ENCODE results near the gene ERAL1. TPM values are rescaled to one million over a fixed set of nuclear protein-coding genes. Genes with fewer than 3 reads are reported as not detected.

Gene ERAL1
- total and polyA plus RNA-seq, 2 of the 8 experiments (the other 6 are each of a cell fraction or from before 2014, with no cell fraction given), result 67.8 to 122 TPM

- H3K9me3 ChIP-seq (ENCODE audit: insufficient read depth in 2 of 2, low read depth in 1 of 2, low read length in 1 of 2), result no peaks in the 10 kb centered on the region
- no peak overlapping the region for H3K9ac ChIP-seq (replicated peaks in 1 of 4; ENCODE audit: extremely low read depth in 1 of 4, low read depth in 3 of 4, low read length in 3 of 4)
- no peak overlapping the region for H4K5ac ChIP-seq (ENCODE audit: insufficient read length, low read depth, low read length)
- H3K27ac ChIP-seq (ENCODE audit: low read depth, low read length), result no peak overlapping the region
- H3K23me2 ChIP-seq (ENCODE audit: low read depth, low read length), result peaks cover 7% of the 10 kb centered on the region; the same call in 1 of the 2 replicates
- peaks cover 8 to 12% of the 10 kb centered on the region in 2 experiments for H3K79me2 ChIP-seq (ENCODE audit: control insufficient read depth in 1 of 2, insufficient read depth in 2 of 2, low read length in 2 of 2)
- no peak overlapping the region for H2AFZ ChIP-seq (ENCODE audit: low read length)
- no peak overlapping the region for H3K14ac ChIP-seq (ENCODE audit: insufficient read length)
- TF ChIP-seq ATF3 (IDR thresholded peaks at IDR 0.05; ENCODE audit: insufficient read depth, low read depth, low read length), result no peak
- no peak for TF ChIP-seq GABPA (IDR thresholded peaks at IDR 0.05; ENCODE audit: borderline replicate concordance, insufficient read depth, low read length)
- TF ChIP-seq SAP30 (IDR thresholded peaks at IDR 0.05; ENCODE audit: insufficient read depth, insufficient replicate concordance, low read length), result no peak
- no peak for TF ChIP-seq ASH2L (IDR thresholded peaks at IDR 0.05; ENCODE audit: low read length)
- TF ChIP-seq KDM4A (IDR thresholded peaks at IDR 0.05; ENCODE audit: low read depth, low read length, severe bottlenecking), result no peak
- no peak for TF ChIP-seq CHD2 (IDR thresholded peaks at IDR 0.05; ENCODE audit: low read length)
- no peak overlapping the region for H3K18ac ChIP-seq (ENCODE audit: extremely low read depth, low read length)
- H3K27me3 ChIP-seq (replicated peaks in 1 of 4; ENCODE audit: control insufficient read depth in 3 of 4, extremely low read depth in 1 of 4, insufficient read depth in 3 of 4, low read length in 3 of 4), result no peaks in the 10 kb centered on the region
- ChIA-PET CTCF (ENCODE audit: partially characterized antibody) (interaction anchor here (0.7 to 2.7 kb wide), 5 partner anchors 9 to 120 kb away, joined by 3 to 7 read pairs (median 4); partner anchors contain the start of gene ERAL1), POLR2A (ENCODE audit: partially characterized antibody) (interaction anchor here (0.6 kb wide), 1 partner anchor 446 kb away, joined by 3 read pairs; no protein-coding TSS in a partner anchor)
- peaks cover 2% of the 10 kb centered on the region; the same call in 1 of the 2 replicates for H3K79me1 ChIP-seq (ENCODE audit: low read depth, low read length)
- no peaks in the 10 kb centered on the region for H3K36me3 ChIP-seq (ENCODE audit: control insufficient read depth in 2 of 4, insufficient read depth in 4 of 4, low read length in 3 of 4)
- WGBS, 2 experiments (ENCODE audit: extremely low coverage in 1 of 2, insufficient coverage in 1 of 2, insufficient read length in 1 of 2, insufficient replicate concordance in 2 of 2, low coverage in 1 of 2, low lambda C conversion rate in 2 of 2, missing lambda C conversion rate in 1 of 2), result 94% methylated on average over 10 of the region's 10 CpGs; no CpG with 5 or more reads in 1 of the 2 experiments
- H3K4me3 ChIP-seq (ENCODE audit: extremely low read depth in 1 of 4, insufficient read depth in 2 of 4, low read depth in 3 of 4, low read length in 4 of 4), result no peak overlapping the region
- H4K20me1 ChIP-seq (replicated peaks in 1 of 2; ENCODE audit: control insufficient read depth in 1 of 2, insufficient read depth in 2 of 2, low read length in 2 of 2), result no peaks in the 10 kb centered on the region
- no peak for DNase-seq (ENCODE audit: low read depth in 1 of 2, low spot score in 2 of 2)
- no peak overlapping the region for H2BK20ac ChIP-seq (ENCODE audit: low read length)
- H2AK5ac ChIP-seq (ENCODE audit: low read depth, low read length), result no peak overlapping the region
- H3K4me2 ChIP-seq (ENCODE audit: insufficient read depth in 1 of 2, low read depth in 2 of 2, low read length in 2 of 2), result no peak overlapping the region
- peaks cover 0 to 1% (median 0%) of the 10 kb centered on the region in 4 experiments; a peak in 1 of 7 replicates for H3K4me1 ChIP-seq (replicated peaks in 1 of 4; ENCODE audit: control insufficient read depth in 3 of 4, insufficient read depth in 4 of 4, low read length in 3 of 4)
- H3K56ac ChIP-seq (replicated peaks; ENCODE audit: insufficient read length, low read depth, low read length), result no peak overlapping the region
- no peak overlapping the region for H2BK5ac ChIP-seq (ENCODE audit: low read depth, low read length)
- no peak for FAIRE-seq
- H2BK12ac ChIP-seq (ENCODE audit: low read depth, low read length), result no peak overlapping the region
- no peak overlapping the region for H2BK120ac ChIP-seq (replicated peaks; ENCODE audit: low read depth, low read length)
- H4K91ac ChIP-seq (replicated peaks; ENCODE audit: insufficient read length, low read length), result no peak overlapping the region
- H2BK15ac ChIP-seq (ENCODE audit: low read length), result no peak overlapping the region
- H3K4ac ChIP-seq (replicated peaks; ENCODE audit: insufficient read length, low read depth, low read length), result no peak overlapping the region
- H4K8ac ChIP-seq (ENCODE audit: extremely low read depth, insufficient read depth, low read length), result no peak overlapping the region
- H3K23ac ChIP-seq (ENCODE audit: insufficient read length), result no peak overlapping the region
Observed at GRCh38 chr17:28846231-28846630, 8.6 kb upstream of the ERAL1 start.

All from H1 (cell line).